ENCODE results near the gene PDE4D.

DNA sequence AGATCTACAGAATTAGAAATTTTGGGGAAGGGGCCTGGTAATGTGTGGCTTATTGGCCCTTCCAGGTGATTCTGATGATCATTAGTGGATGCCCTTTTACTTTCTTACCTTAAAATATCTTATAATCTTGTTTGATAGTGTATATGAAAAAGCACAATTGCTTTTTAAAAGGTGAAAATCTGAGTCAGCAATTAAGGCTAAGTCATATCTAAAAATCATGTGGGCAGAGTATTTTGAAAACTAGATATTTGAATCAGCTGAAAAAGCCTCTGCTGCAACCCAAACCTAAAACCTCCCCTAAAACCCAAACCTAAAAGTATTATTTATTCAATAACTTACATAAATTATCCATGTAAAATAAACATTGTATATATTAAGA is 359.8 kb downstream of the PDE4D start:
- TF ChIP-seq SP1 (IDR thresholded peaks at IDR 0.05; ENCODE audit: low read depth, low read length) (no peak), TCF7 (IDR thresholded peaks at IDR 0.05; ENCODE audit: borderline replicate concordance) (no peak), ZNF207 (IDR thresholded peaks at IDR 0.05; ENCODE audit: borderline replicate concordance) (no peak), CREM (IDR thresholded peaks at IDR 0.05; ENCODE audit: low read depth) (no peak), CHD2 (IDR thresholded peaks at IDR 0.05; ENCODE audit: borderline replicate concordance, low read depth, low read length) (no peak)

All from GM12878 (cell line).